Panc1 (cell line): ENCODE measurements around the gene TMTC2. TPM values are rescaled to one million over a fixed set of nuclear protein-coding genes. Genes with fewer than 3 reads are reported as not detected.

Source experiments
- ATAC-seq: fragments of 200-7000 bp; cut with Tn5 transposase; 2 replicates; pipeline ENCODE4 v1.9.1; 2020; ENCODE audit warnings: mild to moderate bottlenecking, moderate library complexity
- BruUV-seq: library from RNA; stranded (reverse); fragments of 400-500 nt; replicated peaks from 2 replicates; lab custom pipeline; 2021; lab: Mats Ljungman, UMichigan
- CTCF ChIA-PET: fragments of 300-600 bp; sonication (Branson Sonifier 250); formaldehyde crosslinking; loops from one replicate; lab custom pipeline; 2022; ENCODE audit warnings: antibody characterized with exemption; lab: Charles Lee
- POLR2A ChIA-PET: fragments of 300-600 bp; sonication (Branson Sonifier 250); formaldehyde crosslinking; loops from one replicate; lab custom pipeline; 2022; ENCODE audit warnings: antibody characterized with exemption; lab: Charles Lee
- DNase-seq: peaks from one replicate; pipeline ENCODE4 v3.0.0-alpha.2; 2010; ENCODE audit warnings: low read depth, low spot score
- H3K27ac ChIP-seq: 2 replicates; pipeline ENCODE4 v1.5.1; 2011; ENCODE audit warnings: mild to moderate bottlenecking, low read length, inconsistent platforms
- H3K27me3 ChIP-seq: fragments of 200-500 bp; sonication (Bioruptor generic); 2 replicates; pipeline ENCODE4 v1.6.0; 2014; ENCODE audit warnings: low read length, inconsistent platforms; ENCODE audit not compliant: control insufficient read depth, insufficient read depth
- H3K36me3 ChIP-seq: fragments of 200-500 bp; sonication (Bioruptor generic); 2 replicates; pipeline ENCODE4 v1.5.1; 2014; ENCODE audit warnings: inconsistent platforms, mild to moderate bottlenecking, low read length, moderate library complexity; ENCODE audit not compliant: control insufficient read depth, insufficient read depth
- H3K4me1 ChIP-seq: 2 replicates; pipeline ENCODE4 v1.5.1; 2011; ENCODE audit warnings: inconsistent platforms, mild to moderate bottlenecking, low read length, moderate library complexity; ENCODE audit not compliant: control insufficient read depth, insufficient read depth
- H3K4me3 ChIP-seq, 2 experiments: 2 replicates each; pipeline ENCODE4 v1.5.1; 2011 to 2012; ENCODE audit warnings: low read depth in 2 of 2, low read length in 2 of 2, mild to moderate bottlenecking in 2 of 2, inconsistent platforms in 1 of 2, moderate library complexity in 1 of 2
- H3K9me3 ChIP-seq: fragments of 200-500 bp; sonication (Bioruptor generic); 2 replicates; pipeline ENCODE4 v1.5.1; 2014; ENCODE audit warnings: low read depth, mild to moderate bottlenecking, inconsistent platforms, low read length, moderate library complexity; ENCODE audit not compliant: control insufficient read depth, insufficient read depth
- CTCF ChIP-seq: fragments of 450-650 bp; IDR thresholded peaks from 2 replicates; pipeline ENCODE4 v1.5.1; 2017; ENCODE audit warnings: mild to moderate bottlenecking
- POLR2AphosphoS5 ChIP-seq: IDR thresholded peaks from 2 replicates; pipeline ENCODE4 v1.6.1; 2012; ENCODE audit warnings: mild to moderate bottlenecking, low read depth, low read length, moderate library complexity
- REST ChIP-seq, 2 experiments: IDR thresholded peaks; 2 replicates each; pipeline ENCODE4 v1.6.1; 2011 to 2012; ENCODE audit warnings: low read depth in 2 of 2, control low read depth in 1 of 2, low read length in 1 of 2, mild to moderate bottlenecking in 1 of 2, moderate library complexity in 1 of 2; ENCODE audit not compliant: insufficient read depth in 1 of 2
- SIN3A ChIP-seq: IDR thresholded peaks from 2 replicates; pipeline ENCODE4 v1.6.1; 2012; ENCODE audit warnings: low read depth, mild to moderate bottlenecking, low read length, moderate library complexity, borderline replicate concordance; ENCODE audit not compliant: insufficient read depth
- TCF7L2 ChIP-seq: IDR thresholded peaks from 2 replicates; pipeline ENCODE4 v1.6.1; 2011; ENCODE audit warnings: mild to moderate bottlenecking, low read depth, low read length, inconsistent platforms
- in situ Hi-C: cut with HindIII; loops from 2 replicates; pipeline ENCODE4 v1.10.0; 2016; ENCODE audit warnings: low sequenced_read_pairs, low pct_unique_long_range_greater_than_20kb
- intact Hi-C: fragments of 100-400 bp; cut with micrococcal nuclease; formaldehyde crosslinking; loops from one replicate; pipeline ENCODE4 v1.10.0; 2022; ENCODE audit not compliant: unreplicated experiment
- total RNA-seq: library from RNA; stranded (reverse); gene quantifications from one replicate; pipeline ENCODE4 v1.2.1, GENCODE V29; 2021; ENCODE audit not compliant: unreplicated experiment

The TMTC2 gene
- total RNA-seq, 1 experiment from 2014 or later = 5.7 TPM

DNA sequence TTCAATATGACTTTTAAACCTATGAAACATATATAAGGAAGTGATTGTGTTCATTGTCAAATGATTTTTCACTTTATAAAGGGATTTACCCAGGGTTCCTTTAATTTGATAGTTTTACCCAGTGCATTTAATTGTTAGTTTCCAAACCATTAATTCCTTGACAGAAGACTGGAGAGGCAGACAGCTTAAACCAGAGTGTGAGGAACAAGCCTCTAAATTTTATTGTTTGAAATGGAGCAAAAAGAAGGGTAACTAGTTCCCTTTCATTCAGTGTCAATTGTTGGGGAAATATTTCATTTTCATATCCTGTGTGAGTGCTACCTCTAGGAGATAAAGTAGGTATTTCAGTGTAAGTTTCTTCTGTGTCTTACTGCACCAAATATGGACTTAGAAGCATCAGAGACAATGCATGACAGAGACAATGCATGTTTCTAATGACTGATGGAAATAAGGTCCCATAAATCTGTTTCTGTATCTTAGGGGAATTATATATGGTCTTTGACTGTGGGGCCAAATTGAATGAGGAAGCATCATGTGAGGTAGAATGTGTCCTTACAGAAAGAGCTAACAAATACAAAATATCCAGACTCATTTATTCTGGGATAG, 120.5 kb downstream of the TMTC2 start:
- Histone ChIP-seq H3K36me3 (no peaks in the 10 kb centered on the region), H3K4me1 (no peaks in the 10 kb centered on the region), H3K27ac (no peak overlapping the region), H3K4me3 (no peak overlapping the region), H3K27me3 (no peaks in the 10 kb centered on the region), H3K9me3 (no peaks in the 10 kb centered on the region)
- intact Hi-C loops = no loop called here
- ATAC-seq (no peak), DNase-seq (no peak)
- ChIA-PET POLR2A (interaction anchor here (0.6 kb wide), 1 partner anchor 28 kb away, joined by 3 read pairs; no protein-coding TSS in a partner anchor), CTCF (interaction anchor here (0.6 kb wide), 1 partner anchor 95 kb away, joined by 3 read pairs; no protein-coding TSS in a partner anchor)
- BruUV-seq = no TSS peak
- in situ Hi-C loops = no loop called here
- TF ChIP-seq POLR2AphosphoS5 = no peak
- no peak for TF ChIP-seq REST (IDR thresholded peaks at IDR 0.05; ENCODE audit: insufficient read depth in 1 of 2, low read depth in 2 of 2, low read length in 1 of 2)
- TF ChIP-seq TCF7L2 = no peak
- no peak for TF ChIP-seq CTCF
- no peak for TF ChIP-seq SIN3A

DNA sequence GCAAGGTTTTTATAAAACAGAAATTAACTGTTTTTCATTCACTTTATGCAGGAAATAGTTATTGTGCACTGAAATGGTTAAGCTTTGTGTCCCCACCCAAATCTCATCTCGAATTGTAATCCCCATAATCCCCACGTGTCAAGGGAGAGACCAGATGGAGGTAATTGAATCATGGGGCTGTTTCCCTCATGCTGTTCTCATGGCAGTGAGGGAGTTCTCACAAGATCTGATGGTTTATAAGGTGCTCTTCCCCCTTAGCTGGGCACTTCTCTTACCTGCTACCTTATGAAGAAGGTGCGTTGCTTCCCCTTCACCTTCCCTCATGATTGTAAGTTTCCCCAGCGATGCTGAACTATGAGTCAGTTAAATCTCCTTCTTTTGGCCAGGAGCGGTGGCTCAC, 123.9 kb downstream of the TMTC2 start:
- no peaks in the 10 kb centered on the region for H3K36me3 ChIP-seq
- no peak for ATAC-seq
- no peak for TF ChIP-seq REST (IDR thresholded peaks at IDR 0.05; ENCODE audit: insufficient read depth in 1 of 2, low read depth in 2 of 2, low read length in 1 of 2)
- no peak for TF ChIP-seq POLR2AphosphoS5
- no peak for TF ChIP-seq SIN3A
- no peak for TF ChIP-seq TCF7L2
- no peak for TF ChIP-seq CTCF
- H3K9me3 ChIP-seq = no peaks in the 10 kb centered on the region
- ChIA-PET POLR2A (no interaction called here), CTCF (no interaction called here)
- H3K4me3 ChIP-seq = no peak overlapping the region
- in situ Hi-C loops = no loop called here
- intact Hi-C loops = no loop called here
- H3K27me3 ChIP-seq = no peaks in the 10 kb centered on the region
- no TSS peak for BruUV-seq
- no peak overlapping the region for H3K27ac ChIP-seq
- no peak for DNase-seq
- no peaks in the 10 kb centered on the region for H3K4me1 ChIP-seq
